HL-60/S4 (cell line): ENCODE results near the gene OR14A2.
"Not testable (repeated sequence)": the region's sequence is repeated elsewhere in the genome, so short reads cannot be mapped to it uniquely, and the experiment has no call there.

Source experiments
- in situ Hi-C: fragments of 300-500 bp; cut with MboI; formaldehyde crosslinking; loops from 2 replicates; pipeline ENCODE4 v1.14.3; 2022; ENCODE audit warnings: low sequenced_read_pairs

Gene OR14A2

DNA sequence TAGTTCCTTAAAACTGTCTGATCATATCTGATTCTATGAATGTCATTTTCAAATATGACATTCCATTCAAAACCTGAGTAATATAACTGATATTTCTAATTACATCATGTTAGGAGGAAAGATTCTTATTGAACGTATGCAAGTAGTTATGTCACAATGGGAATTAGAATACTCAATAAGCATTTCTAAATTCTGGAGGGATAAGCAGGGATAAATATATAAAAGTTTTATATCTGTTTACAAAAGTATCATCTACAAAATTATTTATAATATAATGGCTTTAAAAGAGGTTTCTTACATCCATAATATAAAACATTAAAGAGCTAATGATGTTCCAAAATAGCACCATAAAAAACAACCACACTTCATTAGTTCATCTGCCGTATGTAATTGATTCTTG is at the start of gene OR14A2:
Gene OR14A2, minus strand, starts transcription at position 101 of the 400 bp plus-strand sequence.
- in situ Hi-C loops = no loop called here

DNA sequence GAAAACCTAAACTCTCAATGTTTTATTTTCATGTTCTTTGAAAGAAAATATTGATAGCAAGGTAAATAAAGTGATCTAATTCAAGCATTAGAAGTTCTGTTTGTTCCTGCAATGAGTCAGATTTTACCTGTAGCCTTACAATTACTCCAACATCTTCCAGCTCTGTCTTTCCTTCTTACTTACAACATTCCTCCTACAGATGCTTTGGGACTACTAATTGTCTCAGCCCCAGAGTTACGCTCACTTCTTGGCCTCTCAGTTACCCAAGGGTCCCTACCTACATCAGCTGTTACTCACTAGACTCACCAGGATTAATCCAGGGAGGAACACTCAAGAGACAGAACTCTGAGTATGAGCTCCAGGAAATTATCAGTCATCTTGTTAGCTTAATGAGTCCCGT is 49.6 kb upstream of the OR14A2 start:
- in situ Hi-C loops = no loop called here

DNA sequence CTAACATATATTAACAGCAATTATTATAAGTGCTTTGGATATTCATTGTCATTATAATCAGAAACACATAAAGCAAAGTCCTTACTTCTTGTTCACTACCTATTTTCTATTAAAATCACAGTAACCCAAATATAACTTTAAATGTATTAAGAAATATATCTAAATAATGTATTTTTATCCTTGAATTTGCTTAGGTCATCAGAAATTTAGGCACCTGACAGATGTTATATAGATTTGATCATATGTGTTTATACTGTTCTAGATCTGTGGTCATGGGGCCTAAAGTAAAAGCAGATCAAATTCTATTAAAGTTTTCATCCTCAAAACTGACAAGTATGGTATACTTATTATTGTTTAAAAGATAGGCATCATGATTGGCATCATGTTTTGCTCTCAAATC is 21.7 kb upstream of the OR14A2 start:
- in situ Hi-C loops = no loop called here

DNA sequence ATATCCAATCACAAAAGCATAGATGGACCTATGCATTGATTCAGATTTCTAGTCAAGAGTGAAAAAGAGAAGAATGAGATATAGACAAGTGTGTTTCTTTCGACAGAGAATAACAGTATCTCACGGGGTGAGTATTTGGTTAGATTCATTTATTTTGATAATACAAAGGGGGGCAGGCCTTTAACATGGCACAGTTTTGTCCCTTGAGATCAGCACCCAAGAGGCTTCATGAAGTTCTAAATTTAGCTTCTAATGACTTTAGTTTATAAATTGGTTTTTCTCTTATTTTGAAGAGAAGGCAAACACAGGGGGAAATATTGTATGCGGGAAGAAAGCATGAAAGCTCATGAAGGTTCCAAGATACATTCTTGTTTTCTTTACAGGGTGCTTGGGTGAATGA is 12.5 kb upstream of the OR14A2 start, which contains the start of gene OR1C1:
Gene OR1C1, minus strand, starts transcription at position 101 of the 400 bp plus-strand sequence. CDS start 2,150 bp downstream, outside the sequence.
- in situ Hi-C loops = no loop called here

DNA sequence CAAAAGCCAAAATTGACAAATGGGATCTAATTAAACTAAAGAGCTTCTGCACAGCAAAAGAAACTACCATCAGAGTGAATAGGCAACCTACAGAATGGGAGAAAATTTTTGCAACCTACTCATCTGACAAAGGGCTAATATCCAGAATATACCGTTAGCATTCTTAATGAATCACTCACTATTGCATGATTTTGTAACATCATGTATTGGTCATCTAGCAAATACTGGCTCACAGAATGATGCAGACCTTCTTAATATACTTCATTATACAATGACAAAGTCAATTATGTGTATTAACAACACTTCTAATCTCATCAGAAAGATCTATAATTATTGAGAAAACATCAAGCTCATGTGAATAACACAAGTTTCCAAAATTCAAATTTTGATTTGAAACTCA is 6.4 kb upstream of the OR14A2 start:
- in situ Hi-C loops = not testable (repeated sequence)

DNA sequence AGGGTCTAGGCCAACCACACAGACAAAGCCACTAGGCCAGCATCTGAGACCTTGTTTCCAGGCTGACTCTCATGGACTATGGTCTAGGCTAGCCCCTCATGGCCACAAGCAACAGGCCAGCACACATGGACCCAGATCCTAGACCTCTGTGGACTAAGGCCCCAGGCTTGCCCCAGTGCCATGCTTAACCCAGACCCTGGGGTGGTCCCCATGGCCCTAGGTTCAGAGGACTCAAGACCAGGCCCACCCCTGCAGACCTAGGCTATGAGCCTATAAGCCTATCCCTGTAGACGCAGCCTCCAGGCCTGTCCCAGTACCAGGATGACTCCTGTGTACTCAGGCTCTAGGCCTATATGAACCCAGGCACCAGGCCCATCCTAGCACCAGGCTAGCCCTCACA is 1.9 kb upstream of the OR14A2 start:
- in situ Hi-C loops = no loop called here

DNA sequence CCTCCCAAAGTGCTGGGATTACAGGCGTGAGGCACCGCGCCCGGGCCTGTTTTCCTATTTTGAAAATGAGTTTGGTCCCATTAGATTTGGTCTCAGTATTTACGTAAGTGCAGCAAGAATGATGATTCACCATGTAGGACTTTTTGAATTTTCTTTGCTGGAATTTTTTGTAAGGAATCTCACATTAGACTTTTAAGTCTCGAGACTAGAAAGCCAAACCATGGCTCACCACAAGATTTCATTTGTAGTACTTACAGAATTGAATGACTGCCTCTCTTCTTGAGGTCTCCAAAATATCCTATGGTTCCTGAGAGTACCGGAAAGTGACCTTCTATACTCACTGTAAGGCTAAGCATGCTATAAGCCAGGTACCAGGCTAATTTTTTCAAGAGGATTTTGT is 325 bp downstream of the OR14A2 start:
- in situ Hi-C loops = no loop called here

DNA sequence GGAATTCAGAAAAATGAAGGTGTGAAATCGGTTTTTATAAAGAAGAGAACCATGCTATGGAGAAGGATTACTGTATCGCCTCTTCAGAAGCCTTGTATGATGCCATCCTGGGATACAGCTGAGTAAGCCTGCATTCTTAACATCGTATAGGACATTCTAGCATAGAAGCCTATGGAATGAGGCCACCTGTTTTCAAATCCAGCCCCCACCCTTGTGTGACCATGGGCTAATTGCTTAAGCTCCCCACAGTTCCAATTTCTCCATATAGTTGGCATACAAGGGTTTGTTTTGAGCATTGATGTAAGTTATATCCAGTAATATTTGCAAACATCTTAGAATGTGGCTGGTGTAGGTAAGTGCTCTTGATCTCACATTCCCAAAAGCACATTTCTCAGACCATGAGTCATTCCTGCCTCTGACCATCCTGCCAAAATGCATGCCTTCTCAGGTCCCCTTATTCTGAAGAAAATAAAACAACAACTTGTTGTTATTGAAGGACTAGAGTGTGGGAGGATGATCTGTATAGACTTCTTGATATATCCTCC is 1.5 kb downstream of the OR14A2 start:
- in situ Hi-C loops = no loop called here

DNA sequence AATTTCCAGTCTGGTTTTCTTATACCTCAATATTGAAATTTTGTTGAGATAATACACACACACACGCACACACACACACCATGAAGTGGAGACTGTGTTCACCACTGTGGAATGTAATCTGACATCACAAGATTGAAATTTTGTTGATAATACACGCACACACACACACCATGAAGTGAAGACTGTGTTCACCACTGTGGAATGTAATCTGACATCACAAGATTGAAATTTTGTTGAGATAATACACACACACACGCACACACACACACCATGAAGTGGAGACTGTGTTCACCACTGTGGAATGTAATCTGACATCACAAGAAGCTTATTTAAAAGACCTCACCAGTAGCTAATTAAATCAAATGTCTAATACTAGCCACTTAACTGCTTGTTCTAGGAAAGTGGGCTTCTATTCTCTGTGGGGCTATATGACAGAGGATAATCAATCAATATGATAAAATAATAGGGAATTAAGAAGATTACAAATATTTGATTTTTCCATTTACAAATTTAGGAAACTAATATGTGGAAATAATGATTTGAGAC is 5.7 kb downstream of the OR14A2 start:
- in situ Hi-C loops = not testable (repeated sequence)

DNA sequence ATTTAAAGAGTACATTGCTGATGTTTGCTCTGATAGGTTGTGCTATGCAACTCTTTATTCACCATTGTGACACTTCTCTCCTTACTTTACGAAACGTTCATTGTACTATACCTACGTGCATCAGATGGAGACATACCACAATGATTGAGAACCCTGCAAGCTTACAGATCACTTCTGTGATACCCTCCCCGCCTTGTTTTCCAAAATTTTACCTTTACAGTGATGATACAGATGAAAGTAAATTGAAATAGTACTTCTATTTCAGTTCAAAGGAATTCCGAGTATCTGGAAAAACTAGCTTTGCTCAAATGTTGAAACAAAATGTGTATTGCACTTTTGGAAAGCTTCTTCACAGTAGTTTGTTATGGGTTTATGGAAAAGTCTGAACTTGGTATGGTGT is 6.2 kb downstream of the OR14A2 start:
- in situ Hi-C loops = no loop called here

DNA sequence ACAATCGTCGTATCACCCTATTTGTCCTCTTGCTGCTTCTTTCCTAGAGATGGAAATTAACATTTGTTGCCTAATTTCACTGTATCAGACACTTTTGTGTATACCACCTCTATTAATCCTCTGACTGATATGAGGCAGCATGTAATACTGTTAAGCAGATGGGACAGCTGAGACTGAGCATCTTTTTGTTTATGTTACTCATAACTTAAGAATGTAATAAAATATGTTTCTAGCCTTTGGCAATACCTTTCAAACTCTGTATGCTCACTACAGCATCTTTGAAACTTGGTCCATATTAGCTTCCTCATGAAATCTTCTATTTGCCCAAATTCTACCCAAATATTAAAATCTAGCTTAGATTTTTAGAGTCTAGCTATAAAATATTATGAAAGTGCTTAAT is 7.2 kb downstream of the OR14A2 start:
- in situ Hi-C loops = no loop called here

DNA sequence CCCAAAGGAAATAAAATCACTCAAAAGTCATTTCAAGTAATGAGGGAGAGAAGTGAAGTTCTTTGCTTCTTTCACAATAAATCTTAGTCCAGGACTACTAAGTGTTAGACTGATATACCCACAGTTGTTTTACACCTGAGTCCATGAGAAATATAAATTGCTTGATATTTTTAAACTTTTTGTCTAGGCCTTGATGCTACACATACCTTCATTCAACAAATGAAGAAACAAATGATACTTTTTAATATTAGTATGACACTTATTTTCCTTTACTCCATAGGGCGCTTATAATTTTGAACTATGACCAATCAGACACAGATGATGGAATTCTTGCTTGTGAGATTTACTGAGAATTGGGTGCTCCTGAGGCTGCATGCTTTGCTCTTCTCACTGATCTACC is 9.6 kb downstream of the OR14A2 start, which contains the start of gene OR14K1:
Gene OR14K1, plus strand, starts transcription at position 301 of the 400 bp plus-strand sequence. Its CDS starts 0 bp downstream, at position 301.
- in situ Hi-C loops = no loop called here

DNA sequence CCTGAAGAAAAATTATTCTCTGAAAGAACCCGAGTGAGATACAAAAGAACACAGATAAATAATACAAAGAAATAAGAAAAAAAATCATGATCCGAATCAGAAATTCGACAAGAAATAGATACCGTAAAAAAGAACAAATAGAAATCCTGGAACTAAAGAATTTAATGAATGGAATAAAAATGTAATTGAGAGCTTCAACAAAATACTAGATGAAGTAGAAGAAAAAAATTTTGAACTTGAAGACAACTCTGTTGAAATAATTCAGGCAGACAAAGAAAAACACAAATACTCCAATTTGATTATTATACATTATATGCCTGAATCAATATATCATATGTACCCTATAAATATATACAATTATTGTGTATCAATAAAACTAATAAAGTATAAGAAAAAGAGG is 26.7 kb downstream of the OR14A2 start:
- in situ Hi-C loops = no loop called here

DNA sequence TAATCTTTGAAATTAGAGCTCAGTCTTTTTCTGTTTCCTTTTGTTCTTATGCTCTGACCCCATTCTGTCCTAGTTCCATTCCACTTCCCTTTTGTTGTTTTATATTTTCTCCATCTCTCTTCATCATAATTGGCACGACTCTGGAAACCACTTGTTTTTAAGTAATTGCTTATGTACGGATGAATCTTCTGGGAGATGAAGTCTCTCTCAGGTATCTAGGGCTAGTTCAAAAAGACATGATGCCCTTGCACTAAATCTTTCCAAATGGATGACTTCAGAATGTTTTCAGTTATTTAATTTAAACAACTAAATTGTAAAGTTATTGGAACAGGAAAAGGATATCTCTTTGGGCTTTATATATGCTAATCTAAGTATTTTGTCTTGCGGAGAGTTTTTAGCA is 31.4 kb downstream of the OR14A2 start, which contains the start of gene OR6F1:
Gene OR6F1, minus strand, starts transcription at position 101 of the 400 bp plus-strand sequence. CDS start 3,891 bp downstream, outside the sequence.
- in situ Hi-C loops = no loop called here

DNA sequence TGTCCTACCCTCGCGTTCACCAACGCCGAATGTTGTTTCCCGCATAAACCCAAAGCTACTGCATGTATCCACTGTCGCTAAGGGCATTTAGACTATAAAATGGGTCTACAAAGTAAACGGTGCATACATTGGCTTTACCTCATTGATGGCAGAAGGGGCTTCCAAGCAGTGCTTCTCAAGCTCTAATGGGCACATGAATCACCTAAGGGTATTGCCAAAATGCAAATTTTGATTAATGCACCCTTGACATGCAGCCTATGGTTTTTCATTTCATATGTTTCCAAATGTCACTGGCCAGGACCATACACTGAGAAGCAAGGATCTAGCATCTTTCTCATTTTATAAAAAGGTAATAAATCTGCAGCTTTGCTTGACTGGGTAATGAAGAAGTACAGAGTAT is 34.2 kb downstream of the OR14A2 start:
- in situ Hi-C loops = no loop called here

DNA sequence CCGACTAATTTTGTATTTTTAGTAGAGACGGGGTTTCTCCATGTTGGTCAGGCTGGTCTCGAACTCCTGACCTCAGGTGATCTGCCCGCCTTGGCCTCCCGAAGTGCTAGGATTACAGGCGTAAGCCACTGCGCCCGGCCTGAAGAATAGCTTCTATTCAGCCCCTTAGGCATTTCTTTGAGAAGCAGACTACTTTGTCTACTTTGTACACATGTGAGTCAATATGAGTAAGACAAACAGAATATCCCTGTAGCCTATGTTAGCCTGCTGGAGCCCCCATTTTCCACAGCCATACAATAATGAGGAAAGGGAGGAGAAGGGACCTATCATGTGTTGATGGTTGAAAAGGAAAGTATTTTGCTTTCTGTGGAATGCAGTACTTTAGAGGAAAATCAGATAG is 37.3 kb downstream of the OR14A2 start:
- in situ Hi-C loops = not testable (repeated sequence)

DNA sequence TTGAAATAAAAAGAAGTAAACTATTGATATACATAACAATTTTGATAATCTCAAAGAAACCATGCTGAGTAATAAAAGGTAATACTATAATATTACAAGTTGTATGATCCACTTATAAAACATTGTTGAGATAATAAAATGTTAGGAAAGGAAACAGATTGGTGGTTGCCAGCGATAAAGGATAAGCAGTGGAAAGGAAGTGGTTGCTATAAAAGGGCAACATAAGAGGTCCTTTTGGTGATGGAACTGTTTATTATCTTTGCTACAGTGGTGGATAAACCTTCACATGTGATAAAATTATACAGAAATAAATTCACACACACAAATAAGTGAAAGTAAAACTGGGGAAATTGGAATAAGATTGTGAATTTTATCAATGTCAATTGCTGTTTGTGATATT is 46.6 kb downstream of the OR14A2 start:
- in situ Hi-C loops = no loop called here

DNA sequence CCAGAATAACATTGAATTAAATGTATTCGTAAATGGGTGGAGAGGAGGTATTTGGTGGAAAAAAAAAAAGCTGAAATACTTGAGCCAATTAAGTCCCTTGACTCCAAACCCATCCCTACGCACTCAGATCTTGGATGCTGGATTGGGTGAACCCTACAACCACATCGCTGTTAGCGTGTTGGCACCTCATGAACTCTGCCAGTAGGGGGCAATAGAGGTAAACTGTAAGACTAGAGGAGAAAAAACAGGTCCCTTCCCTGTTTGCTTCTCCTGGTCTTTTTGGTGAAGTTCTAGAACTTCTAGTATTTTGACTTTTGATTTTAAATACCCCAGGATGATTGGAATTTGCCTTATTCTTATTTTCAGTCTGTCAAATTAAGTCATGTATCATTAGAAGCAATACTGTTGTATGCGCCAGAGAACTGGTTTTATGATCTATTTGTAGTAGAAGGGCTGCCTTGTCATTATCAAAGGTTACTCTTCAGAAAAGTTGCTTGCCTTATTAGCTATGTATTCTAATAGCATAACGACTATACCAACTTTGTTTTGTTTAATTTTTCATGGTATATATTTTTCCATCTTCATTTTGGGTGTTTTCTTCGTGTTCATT is 66.5 kb downstream of the OR14A2 start:
- in situ Hi-C loops = no loop called here

DNA sequence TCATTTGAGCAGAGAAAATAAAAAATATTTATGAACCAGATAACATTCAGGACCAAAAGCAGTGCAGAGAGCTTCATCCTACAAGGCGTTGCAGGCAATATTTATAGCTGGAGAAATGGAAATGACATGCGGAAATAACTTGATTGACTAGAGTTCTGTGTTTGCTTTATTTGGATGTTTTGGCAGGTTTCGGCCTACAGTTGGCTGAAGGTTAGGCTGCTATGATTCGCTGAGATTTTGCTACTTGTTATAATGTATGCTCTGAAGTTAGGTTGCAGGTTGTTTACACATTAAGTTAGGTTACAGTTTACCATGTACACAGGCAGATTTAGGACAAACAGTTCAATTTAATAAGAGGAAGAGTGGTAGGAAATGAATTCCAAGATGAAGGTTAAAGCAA is 67.8 kb downstream of the OR14A2 start:
- in situ Hi-C loops = no loop called here

DNA sequence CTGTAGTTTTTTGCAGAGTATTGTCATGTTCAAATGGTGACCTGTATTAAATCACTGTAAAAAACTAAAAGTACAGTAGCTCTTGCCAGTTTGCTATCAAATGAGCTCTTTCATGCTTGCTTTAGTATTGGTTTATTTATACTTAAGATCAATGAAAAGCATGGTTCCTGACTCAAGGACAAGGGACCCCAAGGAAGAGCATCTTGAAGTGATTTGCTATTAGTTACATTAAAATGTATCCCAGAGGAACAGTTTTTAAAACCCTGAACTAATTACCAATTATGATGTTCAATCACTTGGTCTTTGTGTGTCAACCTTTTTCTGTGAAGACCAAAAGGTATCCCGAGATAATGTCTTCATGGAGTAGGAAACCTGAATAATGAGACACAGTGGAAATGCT is 68.3 kb downstream of the OR14A2 start, which contains the start of gene OR13G1:
Gene OR13G1, minus strand, starts transcription at position 101 of the 400 bp plus-strand sequence. CDS start 6,698 bp downstream, outside the sequence.
- in situ Hi-C loops = no loop called here
